ENCODE results near the gene DAGLA.

Gene DAGLA

DNA sequence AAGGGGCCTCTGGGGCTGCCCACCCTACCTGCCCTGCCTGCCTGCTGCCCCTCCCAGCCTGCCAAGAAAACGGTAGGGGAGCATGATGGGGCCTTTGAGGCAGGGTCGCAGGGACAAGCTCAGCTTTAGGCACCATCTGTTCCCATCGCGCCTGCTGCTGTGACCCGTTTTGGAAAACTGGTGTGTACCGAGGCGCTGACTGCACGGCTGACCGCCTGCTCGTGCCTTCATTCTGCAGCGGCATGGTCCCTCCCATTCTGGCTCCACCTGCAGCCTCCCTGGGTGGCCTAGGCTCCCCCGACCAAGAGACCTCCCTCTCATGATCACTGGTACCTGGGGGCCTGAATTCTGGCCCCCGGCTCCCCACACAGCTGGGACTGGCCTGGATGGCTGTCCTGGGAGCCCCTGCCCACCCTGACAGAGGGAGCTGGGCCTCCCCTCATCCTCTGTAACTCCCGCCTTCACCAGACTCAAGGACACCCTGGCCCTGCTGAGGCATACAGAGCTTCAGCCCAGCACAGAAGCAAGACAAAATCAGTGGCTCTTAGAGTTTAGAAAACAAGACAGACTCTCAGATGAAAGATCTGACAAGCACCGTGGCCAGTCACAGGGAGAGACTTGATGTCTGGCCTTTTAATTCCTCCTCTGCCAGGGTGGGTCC, 65.7 kb downstream of the DAGLA start:
- Histone ChIP-seq H3K36me3 (ENCODE audit: insufficient read depth, low read length) (no peaks in the 10 kb centered on the region), H3K9ac (ENCODE audit: low read length) (no peak overlapping the region), H3K27ac (ENCODE audit: low read depth, low read length) (no peak overlapping the region), H3K4me3 (ENCODE audit: low read depth in 1 of 2, low read length in 2 of 2) (no peak overlapping the region), H3K4me1 (ENCODE audit: insufficient read depth, low read length) (no peaks in the 10 kb centered on the region), H3K9me3 (ENCODE audit: low read length) (no peaks in the 10 kb centered on the region), H3K27me3 (ENCODE audit: control insufficient read depth in 1 of 2, insufficient read depth in 2 of 2, low read length in 2 of 2) (peaks cover 0 to 11% of the 10 kb centered on the region in 2 donors)

DNA sequence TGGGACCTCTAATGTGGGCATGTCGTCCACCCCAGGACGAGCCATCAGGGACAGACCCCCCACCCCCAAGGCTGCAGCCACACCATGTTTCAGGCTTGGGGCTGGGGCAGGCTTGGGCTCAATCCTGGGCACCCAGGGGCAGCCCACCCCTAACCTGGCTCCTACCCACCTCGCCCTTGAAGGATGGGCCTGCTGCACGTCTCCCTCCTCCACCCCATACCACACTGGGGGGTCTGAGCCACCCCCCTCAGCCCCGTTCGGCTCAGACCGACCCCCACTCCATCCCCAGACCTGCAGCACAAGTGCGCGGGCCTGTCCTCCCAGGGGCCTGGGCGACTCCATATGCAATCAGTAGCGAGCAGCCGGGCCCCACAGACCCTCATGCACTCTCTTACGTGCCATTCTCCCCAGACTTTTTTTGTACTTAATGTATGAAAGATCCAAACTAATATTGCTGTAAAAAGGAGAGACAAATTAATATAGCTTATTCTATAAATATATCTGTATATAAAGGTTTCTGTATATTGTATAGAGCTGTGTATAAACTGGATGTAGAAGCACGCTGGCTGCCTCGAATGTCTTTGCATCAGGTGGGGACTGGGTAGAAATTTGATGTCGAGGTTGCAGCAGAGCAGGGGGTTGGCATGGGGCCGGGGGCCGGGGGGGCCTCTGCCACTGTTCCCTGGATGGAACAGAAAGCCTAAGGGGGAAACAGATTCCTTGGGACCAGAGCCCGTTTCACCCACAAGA, 66.4 kb downstream of the DAGLA start:
- Histone ChIP-seq H3K4me1 (ENCODE audit: insufficient read depth, low read length) (no peaks in the 10 kb centered on the region), H3K9me3 (ENCODE audit: low read length) (no peaks in the 10 kb centered on the region), H3K9ac (ENCODE audit: low read length) (no peak overlapping the region), H3K36me3 (ENCODE audit: insufficient read depth, low read length) (no peaks in the 10 kb centered on the region), H3K27me3 (ENCODE audit: control insufficient read depth in 1 of 2, insufficient read depth in 2 of 2, low read length in 2 of 2) (peaks cover 2 to 18% of the 10 kb centered on the region in 2 donors), H3K4me3 (ENCODE audit: low read depth in 1 of 2, low read length in 2 of 2) (no peak overlapping the region), H3K27ac (ENCODE audit: low read depth, low read length) (no peak overlapping the region)

DNA sequence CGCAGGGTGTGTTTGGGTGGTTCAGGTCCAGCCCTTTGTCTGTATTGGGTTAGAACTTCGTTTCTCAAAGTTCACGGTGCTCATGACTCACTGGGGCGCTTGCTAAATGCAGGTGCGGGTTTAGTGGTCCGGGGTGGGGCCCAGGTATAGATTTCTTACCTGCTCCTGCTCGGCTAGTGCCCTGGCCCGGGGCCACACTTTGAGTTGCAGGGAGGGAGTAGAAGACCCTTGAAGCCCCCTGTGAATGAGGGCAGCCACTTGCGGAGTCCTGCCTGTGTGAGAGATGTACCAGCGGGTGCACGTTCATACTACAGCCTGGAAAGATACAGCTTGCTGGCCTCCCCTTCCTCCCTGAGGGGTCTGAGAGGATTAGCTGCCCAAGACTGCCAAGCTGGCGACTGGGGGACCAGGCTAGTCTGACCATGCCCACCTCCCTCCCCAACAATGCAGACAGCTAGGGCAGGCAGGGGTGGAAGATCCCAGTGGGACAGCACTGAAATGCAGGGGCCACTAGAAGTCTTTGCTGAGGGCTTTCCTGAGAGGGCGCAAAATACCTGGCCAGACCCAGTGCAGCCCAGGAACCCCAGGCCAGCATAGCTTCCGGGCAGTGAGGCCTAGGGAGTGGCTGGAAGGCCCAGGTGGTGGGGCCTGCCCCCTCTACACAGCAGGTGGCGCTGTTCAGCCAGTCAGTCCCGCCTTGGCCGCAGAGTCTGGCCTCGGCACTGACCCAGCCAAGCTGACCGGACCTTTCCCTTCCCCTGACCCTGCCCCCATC, 67.2 kb downstream of the DAGLA start:
- H3K27me3 ChIP-seq (ENCODE audit: control insufficient read depth in 1 of 2, insufficient read depth in 2 of 2, low read length in 2 of 2) = peaks cover 7 to 24% of the 10 kb centered on the region in 2 donors
- H3K27ac ChIP-seq (ENCODE audit: low read depth, low read length) = no peak overlapping the region
- no peaks in the 10 kb centered on the region for H3K36me3 ChIP-seq (ENCODE audit: insufficient read depth, low read length)
- H3K4me3 ChIP-seq (ENCODE audit: low read depth in 1 of 2, low read length in 2 of 2) = no peak overlapping the region
- H3K9me3 ChIP-seq (ENCODE audit: low read length) = no peaks in the 10 kb centered on the region
- peaks cover 4% of the 10 kb centered on the region for H3K4me1 ChIP-seq (ENCODE audit: insufficient read depth, low read length)
- no peak overlapping the region for H3K9ac ChIP-seq (ENCODE audit: low read length)

- Histone ChIP-seq H3K9me3 (ENCODE audit: low read length) (no peaks in the 10 kb centered on the region), H3K4me1 (ENCODE audit: insufficient read depth, low read length) (peaks cover 7% of the 10 kb centered on the region), H3K27me3 (ENCODE audit: control insufficient read depth in 1 of 2, insufficient read depth in 2 of 2, low read length in 2 of 2) (peaks cover 7 to 27% of the 10 kb centered on the region in 2 donors), H3K36me3 (ENCODE audit: insufficient read depth, low read length) (no peaks in the 10 kb centered on the region), H3K9ac (ENCODE audit: low read length) (no peak overlapping the region), H3K4me3 (ENCODE audit: low read depth in 1 of 2, low read length in 2 of 2) (no peak overlapping the region), H3K27ac (ENCODE audit: low read depth, low read length) (no peak overlapping the region)
Observed at GRCh38 chr11:61747967-61748285, 67.7 kb downstream of the DAGLA start.

- no peaks in the 10 kb centered on the region for H3K9me3 ChIP-seq (ENCODE audit: low read length)
- H3K36me3 ChIP-seq (ENCODE audit: insufficient read depth, low read length) = no peaks in the 10 kb centered on the region
- no peak overlapping the region for H3K27ac ChIP-seq (ENCODE audit: low read depth, low read length)
- H3K27me3 ChIP-seq (ENCODE audit: control insufficient read depth in 1 of 2, insufficient read depth in 2 of 2, low read length in 2 of 2) = peaks cover 7 to 35% of the 10 kb centered on the region in 2 donors
- H3K4me1 ChIP-seq (ENCODE audit: insufficient read depth, low read length) = peaks cover 9% of the 10 kb centered on the region
- no peak overlapping the region for H3K9ac ChIP-seq (ENCODE audit: low read length)
- H3K4me3 ChIP-seq (ENCODE audit: low read depth in 1 of 2, low read length in 2 of 2) = no peak overlapping the region
Observed at GRCh38 chr11:61749591-61750217, 69.5 kb downstream of the DAGLA start.

DNA sequence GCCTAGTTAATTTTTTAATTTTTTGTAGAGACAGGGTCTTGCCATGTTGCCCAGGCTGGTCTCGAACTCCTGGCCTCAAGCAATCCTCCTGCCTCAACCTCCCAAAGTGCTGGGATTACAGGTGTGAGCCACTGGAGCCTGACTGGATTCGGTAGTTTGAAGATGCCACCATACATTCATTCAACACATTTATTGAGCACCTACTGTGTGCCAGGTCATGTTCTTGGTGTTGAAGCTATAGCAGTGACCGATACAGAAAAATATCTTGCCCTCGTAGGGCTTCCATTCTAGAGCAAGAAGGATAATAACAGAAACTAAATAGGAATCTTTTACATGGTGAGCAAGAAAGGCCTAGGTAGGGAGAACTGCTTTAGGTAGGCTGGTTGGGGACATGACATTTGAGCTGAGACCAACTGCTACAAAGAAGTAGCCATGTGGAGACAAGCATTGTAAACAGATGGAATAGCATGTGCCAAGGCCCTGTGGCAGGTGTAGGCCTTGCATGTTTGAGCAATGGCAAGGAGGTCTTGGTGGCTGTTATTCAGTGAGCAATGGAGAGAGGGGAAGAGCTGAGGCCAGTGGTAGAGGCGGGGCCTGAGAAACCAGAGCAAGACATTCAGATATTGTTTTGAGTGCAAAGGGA, 70.6 kb downstream of the DAGLA start:
- H3K4me1 ChIP-seq (ENCODE audit: insufficient read depth, low read length) = peaks cover 9% of the 10 kb centered on the region
- no peak overlapping the region for H3K4me3 ChIP-seq (ENCODE audit: low read depth in 1 of 2, low read length in 2 of 2)
- no peak overlapping the region for H3K9ac ChIP-seq (ENCODE audit: low read length)
- H3K27me3 ChIP-seq (ENCODE audit: control insufficient read depth in 1 of 2, insufficient read depth in 2 of 2, low read length in 2 of 2) = peaks cover 7 to 35% of the 10 kb centered on the region in 2 donors
- no peaks in the 10 kb centered on the region for H3K36me3 ChIP-seq (ENCODE audit: insufficient read depth, low read length)
- no peak overlapping the region for H3K27ac ChIP-seq (ENCODE audit: low read depth, low read length)
- H3K9me3 ChIP-seq (ENCODE audit: low read length) = no peaks in the 10 kb centered on the region

DNA sequence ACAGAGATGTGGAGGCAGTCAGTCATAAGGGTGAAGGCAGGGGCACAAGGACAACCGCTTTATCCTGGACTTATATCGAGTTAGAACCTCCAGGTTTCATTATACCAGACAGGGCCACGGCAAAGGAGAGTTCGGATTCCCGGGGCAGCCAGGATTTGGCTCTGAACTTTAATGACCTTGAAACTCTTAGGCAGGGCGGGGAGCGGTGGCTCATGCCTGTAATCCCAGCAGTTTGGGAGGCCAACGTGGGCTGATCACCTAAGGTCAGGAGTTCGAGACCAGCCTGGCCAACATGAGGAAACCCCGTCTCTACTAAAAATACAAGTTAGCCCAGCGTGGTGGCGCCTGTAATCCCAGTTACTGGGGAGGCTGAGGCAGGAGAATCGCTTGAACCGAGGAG, 71.2 kb downstream of the DAGLA start:
- H3K27me3 ChIP-seq (ENCODE audit: control insufficient read depth in 1 of 2, insufficient read depth in 2 of 2, low read length in 2 of 2) = peaks cover 7 to 35% of the 10 kb centered on the region in 2 donors
- H3K9me3 ChIP-seq (ENCODE audit: low read length) = no peaks in the 10 kb centered on the region
- no peak overlapping the region for H3K9ac ChIP-seq (ENCODE audit: low read length)
- H3K36me3 ChIP-seq (ENCODE audit: insufficient read depth, low read length) = no peaks in the 10 kb centered on the region
- peaks cover 9% of the 10 kb centered on the region for H3K4me1 ChIP-seq (ENCODE audit: insufficient read depth, low read length)
- H3K4me3 ChIP-seq (ENCODE audit: low read depth in 1 of 2, low read length in 2 of 2) = no peak overlapping the region
- no peak overlapping the region for H3K27ac ChIP-seq (ENCODE audit: low read depth, low read length)

GRCh38 chr11:61752117-61752924, 72.1 kb downstream of the DAGLA start, which contains the start of gene MYRF:
TSS of gene MYRF (plus strand) at chr11:61752636. CDS start at chr11:61752745, 109 bp downstream.
- peaks cover 7 to 35% of the 10 kb centered on the region in 2 donors for H3K27me3 ChIP-seq (ENCODE audit: control insufficient read depth in 1 of 2, insufficient read depth in 2 of 2, low read length in 2 of 2)
- H3K4me3 ChIP-seq (ENCODE audit: low read depth in 1 of 2, low read length in 2 of 2) = peak within 1 kb of the TSS; percentile 19 to 20
- no peaks in the 10 kb centered on the region for H3K9me3 ChIP-seq (ENCODE audit: low read length)
- no peak within 1 kb of the TSS for H3K9ac ChIP-seq (ENCODE audit: low read length)
- H3K4me1 ChIP-seq (ENCODE audit: insufficient read depth, low read length) = peaks cover 9% of the 10 kb centered on the region
- no peaks in the 10 kb centered on the region for H3K36me3 ChIP-seq (ENCODE audit: insufficient read depth, low read length)
- H3K27ac ChIP-seq (ENCODE audit: low read depth, low read length) = no peak within 1 kb of the TSS

- peaks cover 9% of the 10 kb centered on the region for H3K4me1 ChIP-seq (ENCODE audit: insufficient read depth, low read length)
- H3K36me3 ChIP-seq (ENCODE audit: insufficient read depth, low read length) = no peaks in the 10 kb centered on the region
- no peaks in the 10 kb centered on the region for H3K9me3 ChIP-seq (ENCODE audit: low read length)
- H3K9ac ChIP-seq (ENCODE audit: low read length) = no peak overlapping the region
- H3K27ac ChIP-seq (ENCODE audit: low read depth, low read length) = no peak overlapping the region
- peak overlapping the region in 1 of 2 donors; percentile 20 for H3K4me3 ChIP-seq (ENCODE audit: low read depth in 1 of 2, low read length in 2 of 2)
- peaks cover 7 to 35% of the 10 kb centered on the region in 2 donors for H3K27me3 ChIP-seq (ENCODE audit: control insufficient read depth in 1 of 2, insufficient read depth in 2 of 2, low read length in 2 of 2)
Observed at GRCh38 chr11:61752925-61753521, 72.8 kb downstream of the DAGLA start.

GRCh38 chr11:61753672-61754071, 73.5 kb downstream of the DAGLA start:
- Histone ChIP-seq H3K27ac (ENCODE audit: low read depth, low read length) (no peak overlapping the region), H3K36me3 (ENCODE audit: insufficient read depth, low read length) (no peaks in the 10 kb centered on the region), H3K9me3 (ENCODE audit: low read length) (no peaks in the 10 kb centered on the region), H3K4me3 (ENCODE audit: low read depth in 1 of 2, low read length in 2 of 2) (no peak overlapping the region), H3K4me1 (ENCODE audit: insufficient read depth, low read length) (peaks cover 9% of the 10 kb centered on the region), H3K9ac (ENCODE audit: low read length) (no peak overlapping the region), H3K27me3 (ENCODE audit: control insufficient read depth in 1 of 2, insufficient read depth in 2 of 2, low read length in 2 of 2) (peaks cover 7 to 35% of the 10 kb centered on the region in 2 donors)

All from muscle layer of colon (tissue), 2 donors.